Measurements from ENCODE around the gene NTF3.

- no peak for TF ChIP-seq EZH2phosphoT487 (IDR thresholded peaks at IDR 0.05; ENCODE audit: borderline replicate concordance)
- TF ChIP-seq, protein P1, sequence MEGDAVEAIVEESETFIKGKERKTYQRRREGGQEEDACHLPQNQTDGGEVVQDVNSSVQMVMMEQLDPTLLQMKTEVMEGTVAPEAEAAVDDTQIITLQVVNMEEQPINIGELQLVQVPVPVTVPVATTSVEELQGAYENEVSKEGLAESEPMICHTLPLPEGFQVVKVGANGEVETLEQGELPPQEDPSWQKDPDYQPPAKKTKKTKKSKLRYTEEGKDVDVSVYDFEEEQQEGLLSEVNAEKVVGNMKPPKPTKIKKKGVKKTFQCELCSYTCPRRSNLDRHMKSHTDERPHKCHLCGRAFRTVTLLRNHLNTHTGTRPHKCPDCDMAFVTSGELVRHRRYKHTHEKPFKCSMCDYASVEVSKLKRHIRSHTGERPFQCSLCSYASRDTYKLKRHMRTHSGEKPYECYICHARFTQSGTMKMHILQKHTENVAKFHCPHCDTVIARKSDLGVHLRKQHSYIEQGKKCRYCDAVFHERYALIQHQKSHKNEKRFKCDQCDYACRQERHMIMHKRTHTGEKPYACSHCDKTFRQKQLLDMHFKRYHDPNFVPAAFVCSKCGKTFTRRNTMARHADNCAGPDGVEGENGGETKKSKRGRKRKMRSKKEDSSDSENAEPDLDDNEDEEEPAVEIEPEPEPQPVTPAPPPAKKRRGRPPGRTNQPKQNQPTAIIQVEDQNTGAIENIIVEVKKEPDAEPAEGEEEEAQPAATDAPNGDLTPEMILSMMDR (conservative IDR thresholded peaks at IDR 0.05; ENCODE audit: low read length) = no peak
These were observed 101.5 kb downstream of the NTF3 start for GRCh38 chr12:5533368-5533767.

Measured in Loucy (cell line).